RKO (cell line): Measurements from ENCODE around the gene NFE2L1.
A peak's percentile ranks its signal among the peaks of the same experiment; 100 is the strongest.

Experiments used
- DNase-seq: peaks from one replicate; pipeline ENCODE4 v3.0.0-alpha.2; 2016; ENCODE audit warnings: low spot score

NFE2L1 gene

GRCh38 chr17:48047113-48047740, 932 bp upstream of the NFE2L1 start:
- DNase-seq: peak; percentile 71

- DNase-seq: peak; percentile 92
These were observed 396 bp downstream of the NFE2L1 start for GRCh38 chr17:48048384-48049126.

DNA sequence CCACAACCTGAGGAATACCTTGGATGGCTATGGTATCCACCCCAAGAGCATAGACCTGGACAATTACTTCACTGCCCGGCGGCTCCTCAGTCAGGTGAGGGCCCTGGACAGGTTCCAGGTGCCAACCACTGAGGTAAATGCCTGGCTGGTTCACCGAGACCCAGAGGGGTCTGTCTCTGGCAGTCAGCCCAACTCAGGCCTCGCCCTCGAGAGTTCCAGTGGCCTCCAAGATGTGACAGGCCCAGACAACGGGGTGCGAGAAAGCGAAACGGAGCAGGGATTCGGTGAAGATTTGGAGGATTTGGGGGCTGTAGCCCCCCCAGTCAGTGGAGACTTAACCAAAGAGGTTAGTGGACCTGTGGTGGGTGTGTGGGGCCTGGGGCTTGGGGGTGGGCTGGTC, 3.1 kb downstream of the NFE2L1 start:
- DNase-seq: no peak

DNA sequence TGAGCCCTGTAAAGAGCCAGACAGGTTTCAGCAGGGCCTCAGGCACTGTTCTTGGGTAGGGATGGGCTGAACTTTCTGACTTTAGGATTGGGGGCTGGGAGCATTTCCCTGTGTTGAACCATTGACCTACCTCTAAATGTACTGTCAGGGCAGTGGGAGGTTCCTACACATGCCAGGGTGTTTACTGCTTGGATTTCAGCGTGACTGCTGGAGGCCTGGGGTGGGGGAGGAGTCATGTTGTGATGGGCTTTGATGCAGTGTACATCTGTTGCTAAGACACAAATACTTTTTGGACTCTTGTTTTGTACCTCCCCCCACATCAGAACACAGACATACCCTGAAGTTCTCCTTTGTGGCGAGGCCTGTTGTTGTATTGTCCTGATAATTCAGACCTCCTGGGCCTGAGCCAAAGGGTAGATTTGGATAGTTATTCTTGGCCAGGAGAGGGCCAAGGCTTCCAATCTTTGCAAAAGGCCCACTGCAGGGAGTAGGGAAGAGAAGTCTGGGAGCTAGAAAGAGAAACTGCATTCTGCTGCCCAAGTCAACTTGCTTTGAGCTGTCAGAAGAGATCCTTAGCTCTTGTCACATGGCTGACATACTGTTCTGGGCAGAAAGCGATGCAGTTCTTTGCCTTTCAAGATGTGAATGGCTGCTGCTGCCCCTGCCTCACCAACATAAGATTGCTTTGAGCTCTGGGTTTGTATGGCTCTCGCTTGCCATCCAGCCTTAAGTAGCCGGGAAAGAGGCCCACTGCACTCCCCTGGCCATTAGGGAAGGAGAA, 3.7 kb downstream of the NFE2L1 start:
- DNase-seq: peak; percentile 34

- DNase-seq: no peak
These were observed 5.0 kb downstream of the NFE2L1 start for GRCh38 chr17:48052956-48053757.

GRCh38 chr17:48053758-48054237, 5.6 kb downstream of the NFE2L1 start:
- no peak for DNase-seq

DNA sequence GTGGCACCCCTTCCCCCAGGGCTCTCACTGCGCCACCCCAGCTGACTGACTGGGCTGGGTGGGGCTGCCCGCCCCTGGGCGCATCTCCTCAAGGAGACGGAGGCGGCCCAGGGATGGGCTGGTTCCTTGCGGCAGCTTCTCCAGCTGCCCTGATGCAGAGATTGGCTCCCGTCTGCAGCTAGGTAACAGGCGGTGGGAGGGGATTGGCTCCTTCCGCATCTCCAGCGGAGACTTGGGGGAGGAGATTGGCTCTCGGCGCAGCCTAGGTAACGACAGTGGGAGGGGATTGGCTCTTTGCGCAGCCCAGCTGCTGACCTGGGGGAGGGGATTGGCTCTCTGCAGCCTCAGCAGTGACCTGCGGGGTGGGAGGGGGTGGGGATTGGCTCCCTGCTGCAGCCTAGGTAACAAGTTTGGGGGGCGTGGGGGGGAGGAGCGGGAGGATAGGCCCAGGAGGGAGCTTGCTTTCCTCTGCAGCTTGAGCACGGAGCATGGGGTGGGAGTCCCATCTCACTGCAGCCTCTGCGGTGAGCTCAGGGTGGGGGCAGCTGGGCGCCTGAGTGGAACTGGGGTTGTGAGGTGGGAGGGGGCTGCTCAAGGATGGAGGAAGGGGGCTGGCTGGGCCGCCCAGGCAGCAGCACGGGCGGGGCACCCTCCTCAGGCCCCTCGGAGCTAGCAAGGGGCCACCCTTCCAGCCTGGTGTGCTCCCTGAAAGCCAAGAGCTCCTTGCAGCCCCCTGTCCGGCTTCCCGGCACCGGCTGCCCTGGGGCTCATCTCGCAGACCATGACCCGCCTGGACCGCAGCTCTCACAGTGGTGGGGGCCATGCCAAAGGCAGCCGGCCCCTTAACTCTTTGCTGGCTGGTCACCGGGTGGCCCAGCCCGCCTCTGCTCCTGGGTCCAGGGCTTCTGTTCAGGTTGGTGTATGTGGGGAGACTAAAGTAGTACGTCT, 6.4 kb downstream of the NFE2L1 start:
- DNase-seq: no peak

- DNase-seq: peak; percentile 76
These were observed 7.5 kb downstream of the NFE2L1 start for GRCh38 chr17:48055531-48056245.

GRCh38 chr17:48056246-48056745, 8.1 kb downstream of the NFE2L1 start:
- DNase-seq: no peak

- DNase-seq: no peak
These were observed 8.7 kb downstream of the NFE2L1 start for GRCh38 chr17:48056879-48057278.

GRCh38 chr17:48057626-48058025, 9.5 kb downstream of the NFE2L1 start:
- DNase-seq: no peak

GRCh38 chr17:48058393-48059124, 10.4 kb downstream of the NFE2L1 start:
- DNase-seq: no peak

- no peak for DNase-seq
These were observed 11.0 kb downstream of the NFE2L1 start for GRCh38 chr17:48059125-48059668.

DNA sequence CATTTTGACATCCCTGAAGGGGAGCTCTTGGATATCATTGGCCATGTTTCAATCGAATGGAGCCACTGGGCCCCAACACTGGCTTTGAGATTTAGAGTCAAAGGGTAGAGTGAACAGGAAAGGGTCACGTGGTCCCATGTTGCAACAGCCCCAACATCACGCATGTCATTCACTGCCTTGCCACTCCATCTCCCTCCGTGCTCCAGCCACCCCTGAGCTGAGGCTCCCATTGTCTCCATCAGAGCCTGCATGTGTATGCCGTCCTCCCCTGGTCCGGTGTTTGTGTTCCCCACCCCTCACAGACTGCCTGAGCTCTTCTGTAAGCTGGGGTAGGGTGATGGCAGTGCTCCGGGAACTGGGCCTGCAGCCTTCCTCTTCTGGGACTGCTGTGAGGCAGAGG, 12.1 kb downstream of the NFE2L1 start:
- no peak for DNase-seq

DNA sequence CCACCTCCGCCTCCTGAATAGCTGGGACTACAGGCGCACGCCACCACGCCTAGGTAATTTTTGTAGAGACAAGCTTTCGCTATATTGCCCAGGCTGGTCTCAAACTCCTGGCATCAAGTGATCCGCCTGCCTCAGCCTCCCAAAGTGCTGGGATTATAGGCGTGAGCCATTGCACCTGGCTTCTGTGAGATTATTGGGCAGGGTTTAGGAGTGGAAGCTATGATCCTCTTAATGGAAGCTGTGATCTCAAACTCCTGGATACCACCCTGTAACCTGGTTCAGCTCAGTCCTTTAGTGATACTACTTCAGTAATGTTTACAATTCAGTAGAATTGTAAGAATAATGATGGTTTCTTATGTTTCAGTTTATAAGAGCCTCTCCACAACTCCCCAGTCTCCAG, 14.1 kb downstream of the NFE2L1 start:
- DNase-seq: no peak

GRCh38 chr17:48064638-48065037, 16.5 kb downstream of the NFE2L1 start:
- no peak for DNase-seq

GRCh38 chr17:48066192-48066591, 18.0 kb downstream of the NFE2L1 start:
- no peak for DNase-seq

DNA sequence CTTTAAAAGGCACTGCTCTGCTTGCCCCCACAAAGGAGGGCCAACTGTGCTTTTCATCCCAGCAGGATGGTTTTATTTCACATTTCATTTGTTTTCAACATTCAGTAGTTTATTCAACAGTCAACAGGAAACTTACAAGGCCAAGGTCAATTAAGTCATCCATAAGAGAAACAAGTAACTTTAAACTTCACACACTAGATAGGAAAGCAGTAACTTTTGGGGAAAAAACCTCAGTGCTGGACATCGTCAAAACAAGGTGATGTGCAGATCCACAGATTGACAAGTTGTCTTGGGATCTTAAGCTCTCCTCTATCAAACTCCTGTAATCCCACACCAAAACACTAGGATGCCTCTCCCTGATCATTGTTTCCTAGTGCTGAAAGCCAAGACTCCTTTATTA, 18.5 kb downstream of the NFE2L1 start:
- DNase-seq: no peak

DNA sequence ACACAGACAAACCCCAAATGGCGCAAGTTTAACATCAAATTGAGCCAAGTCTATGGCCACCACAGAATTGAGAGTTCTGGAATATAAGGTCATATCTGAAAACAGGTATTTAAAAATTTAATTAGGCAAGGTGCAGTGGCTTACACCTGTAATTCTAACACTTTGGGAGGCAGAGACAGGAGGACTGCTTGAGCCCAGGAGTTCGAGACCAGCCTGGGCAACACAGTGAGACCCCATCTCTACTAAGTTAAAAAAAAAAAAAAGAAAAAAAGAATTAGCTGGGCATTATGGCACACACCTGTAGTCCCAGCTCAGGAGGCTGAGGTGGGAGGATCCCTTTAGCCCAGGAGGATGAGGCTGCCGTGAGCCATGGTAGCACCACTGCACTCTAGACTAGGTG, 19.1 kb downstream of the NFE2L1 start:
- no peak for DNase-seq
